Astrocyte (in vitro differentiated cells and primary cell): ENCODE measurements around the gene TICAM1.

Experiments
- CTCF ChIP-seq: IDR thresholded peaks from 2 replicates; pipeline ENCODE4 v1.5.1; 2011; ENCODE audit warnings: low read depth, mild to moderate bottlenecking, inconsistent platforms, low read length, moderate library complexity; ENCODE audit not compliant: insufficient read depth
- EZH2 ChIP-seq: IDR thresholded peaks from 2 replicates; pipeline ENCODE4 v1.6.1; 2012; ENCODE audit warnings: mild to moderate bottlenecking, low read length, inconsistent platforms; ENCODE audit not compliant: insufficient read depth

DNA sequence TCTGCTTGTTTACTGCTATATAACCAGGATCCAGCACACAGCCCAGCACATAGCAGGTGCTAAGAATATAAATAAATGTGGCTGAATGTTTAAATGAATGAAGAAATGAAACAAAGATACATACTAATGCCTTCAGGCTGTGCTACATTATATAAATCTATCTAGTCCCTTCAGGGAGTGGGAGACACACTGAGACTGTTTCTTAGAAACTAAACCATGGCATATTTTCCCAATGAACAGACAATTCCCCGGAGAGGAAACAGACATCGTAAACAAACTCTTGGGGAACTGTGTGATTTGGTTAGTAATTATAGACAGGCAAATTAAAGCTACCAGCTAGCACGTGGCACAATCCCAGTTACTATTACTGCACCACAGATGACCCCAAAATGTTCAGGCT, 49.7 kb downstream of the TICAM1 start:
- TF ChIP-seq CTCF, result no peak
- no peak for TF ChIP-seq EZH2
